ENCODE measurements around the gene BNC2. TPM values are rescaled to one million over a fixed set of nuclear protein-coding genes. Genes with fewer than 3 reads are reported as not detected.

Gene BNC2
- total RNA-seq, 1 experiment from 2014 or later = 43.6 TPM

- H2BK12ac ChIP-seq (ENCODE audit: insufficient read length, low read depth, low read length) = no peak overlapping the region
- no peak overlapping the region for H3K56ac ChIP-seq (ENCODE audit: insufficient read length, low read depth, low read length)
- no peak overlapping the region for H3K4ac ChIP-seq (ENCODE audit: low read depth, low read length)
- H2AFZ ChIP-seq (ENCODE audit: low read length) = no peak overlapping the region
- no peaks in the 10 kb centered on the region for H3K79me1 ChIP-seq (ENCODE audit: insufficient read depth, low read depth, low read length, poor library complexity, severe bottlenecking)
- no peaks in the 10 kb centered on the region for H3K27me3 ChIP-seq (ENCODE audit: insufficient read depth, low read length)
- peaks cover 26 to 37% of the 10 kb centered on the region in 2 experiments for H3K4me1 Mint-ChIP-seq
- no peak overlapping the region for H2BK15ac ChIP-seq (ENCODE audit: low read depth, low read length)
- no peak overlapping the region for H3K4me3 Mint-ChIP-seq
- no peak overlapping the region for H3K27ac Mint-ChIP-seq
- H2BK20ac ChIP-seq (ENCODE audit: low read depth, low read length, poor library complexity, severe bottlenecking) = no peak overlapping the region
- H3K79me2 ChIP-seq (ENCODE audit: insufficient read depth, low read length) = no peaks in the 10 kb centered on the region
- no peak overlapping the region for H3K18ac ChIP-seq (ENCODE audit: insufficient read length, low read depth, low read length)
- no peak for DNase-seq
- no peaks in the 10 kb centered on the region for H4K20me1 ChIP-seq (ENCODE audit: control insufficient read depth, insufficient read depth, insufficient read length)
- no peaks in the 10 kb centered on the region for H3K9me3 Mint-ChIP-seq
- no peak overlapping the region for H3K14ac ChIP-seq (ENCODE audit: insufficient read depth, low read length)
- H4K91ac ChIP-seq (ENCODE audit: insufficient read length, low read depth, low read length) = no peak overlapping the region
- H3K27me3 Mint-ChIP-seq (ENCODE audit: low read depth) = no peaks in the 10 kb centered on the region
- H3K27ac ChIP-seq (ENCODE audit: insufficient read length, low read depth, low read length) = no peak overlapping the region
- TF ChIP-seq CTCF (conservative IDR thresholded peaks at IDR 0.05) = no peak
- no peak overlapping the region for H3K9ac ChIP-seq (ENCODE audit: extremely low read depth, insufficient read length, low read length)
- no peak overlapping the region for H4K8ac ChIP-seq (replicated peaks; ENCODE audit: insufficient read length, low read depth, low read length)
- H4K5ac ChIP-seq (ENCODE audit: insufficient read length, low read depth, low read length) = no peak overlapping the region
- no peak overlapping the region for H2BK5ac ChIP-seq (ENCODE audit: insufficient read length, low read length)
- H3K4me2 ChIP-seq (ENCODE audit: insufficient read depth, insufficient read length, low read length) = no peak overlapping the region
- no peaks in the 10 kb centered on the region for H3K9me3 ChIP-seq (ENCODE audit: control insufficient read depth, low read depth, low read length)
- H2AK5ac ChIP-seq (ENCODE audit: insufficient read length, low read length) = no peak overlapping the region
- H3K4me1 ChIP-seq (ENCODE audit: insufficient read depth, low read length) = no peaks in the 10 kb centered on the region
- no peak overlapping the region for H3T11ph ChIP-seq (ENCODE audit: low read length)
- no CpG with 5 or more reads among the region's 2 CpGs for WGBS (ENCODE audit: extremely low coverage, insufficient read length, low lambda C conversion rate)
- H3K23me2 ChIP-seq (ENCODE audit: insufficient read length, low read depth, low read length, poor library complexity, severe bottlenecking) = no peaks in the 10 kb centered on the region
- H3K36me3 Mint-ChIP-seq (ENCODE audit: insufficient read depth in 1 of 3, low read depth in 3 of 3) = no peaks in the 10 kb centered on the region
- no peak overlapping the region for H2BK120ac ChIP-seq (ENCODE audit: low read depth, low read length, poor library complexity, severe bottlenecking)
- no peak overlapping the region for H3K23ac ChIP-seq (ENCODE audit: insufficient read length, low read depth, low read length)
Observed at GRCh38 chr9:16563446-16563845, 307.0 kb downstream of the BNC2 start.

Measured in H9 (cell line).